ENCODE measurements around the gene DRICH1.
A peak's percentile ranks its signal among the peaks of the same experiment; 100 is the strongest.
"Not testable (repeated sequence)": the region's sequence is repeated elsewhere in the genome, so short reads cannot be mapped to it uniquely, and the experiment has no call there.

Gene DRICH1

GRCh38 chr22:23595904-23596303 is 36.2 kb downstream of the DRICH1 start:
- not testable (repeated sequence) for DNase-seq

- DNase-seq, result no peak
Measured at GRCh38 chr22:23591846-23592245, 40.3 kb downstream of the DRICH1 start.

- DNase-seq, result peak; percentile 62
Measured at GRCh38 chr22:23591201-23591791, 40.8 kb downstream of the DRICH1 start.

GRCh38 chr22:23583836-23584235 is 48.3 kb downstream of the DRICH1 start:
- no peak for DNase-seq

- DNase-seq, result no peak
Measured at GRCh38 chr22:23583153-23583552, 49.0 kb downstream of the DRICH1 start.

GRCh38 chr22:23581260-23581650 is 50.9 kb downstream of the DRICH1 start:
- no peak for DNase-seq

- DNase-seq, result no peak
Measured at GRCh38 chr22:23580576-23581259, 51.4 kb downstream of the DRICH1 start.

- no peak for DNase-seq
Measured at GRCh38 chr22:23579870-23580575, 52.1 kb downstream of the DRICH1 start, which contains the start of gene IGLL1. Gene IGLL1 (minus strand): TSS chr22:23580290. CDS start chr22:23580190, 100 bp downstream.

GRCh38 chr22:23579280-23579679 is 52.8 kb downstream of the DRICH1 start:
- DNase-seq, result no peak

- DNase-seq, result no peak
Measured at GRCh38 chr22:23578306-23578705, 53.8 kb downstream of the DRICH1 start.

GRCh38 chr22:23576681-23577080 is 55.4 kb downstream of the DRICH1 start:
- no peak for DNase-seq

GRCh38 chr22:23575601-23576000 is 56.5 kb downstream of the DRICH1 start:
- no peak for DNase-seq

- DNase-seq, result no peak
Measured at GRCh38 chr22:23574877-23575276, 57.2 kb downstream of the DRICH1 start.

GRCh38 chr22:23574371-23574811 is 57.7 kb downstream of the DRICH1 start:
- DNase-seq, result no peak

GRCh38 chr22:23573701-23574235 is 58.4 kb downstream of the DRICH1 start:
- DNase-seq, result not testable (repeated sequence)

GRCh38 chr22:23573106-23573505 is 59.0 kb downstream of the DRICH1 start:
- DNase-seq, result not testable (repeated sequence)

- DNase-seq, result no peak
Measured at GRCh38 chr22:23571486-23571885, 60.6 kb downstream of the DRICH1 start.

- no peak for DNase-seq
Measured at GRCh38 chr22:23570681-23571080, 61.4 kb downstream of the DRICH1 start.

GRCh38 chr22:23569716-23570115 is 62.4 kb downstream of the DRICH1 start:
- DNase-seq, result no peak

- DNase-seq, result no peak
Measured at GRCh38 chr22:23569291-23569690, 62.8 kb downstream of the DRICH1 start.

GRCh38 chr22:23566705-23567475 is 65.2 kb downstream of the DRICH1 start:
- no peak for DNase-seq

GRCh38 chr22:23565915-23566704 is 66.0 kb downstream of the DRICH1 start:
- DNase-seq, result no peak
